SH-SY5Y (cell line): ENCODE results near the gene PPP1R3C.

Experiments used
- GATA2 ChIP-seq: IDR thresholded peaks from 2 replicates; pipeline ENCODE4 v1.6.1; 2011; ENCODE audit warnings: mild to moderate bottlenecking, low read depth, low read length
- GATA3 ChIP-seq: IDR thresholded peaks from 2 replicates; pipeline ENCODE4 v1.6.1; 2011; ENCODE audit warnings: low read depth, mild to moderate bottlenecking, low read length, moderate library complexity

DNA sequence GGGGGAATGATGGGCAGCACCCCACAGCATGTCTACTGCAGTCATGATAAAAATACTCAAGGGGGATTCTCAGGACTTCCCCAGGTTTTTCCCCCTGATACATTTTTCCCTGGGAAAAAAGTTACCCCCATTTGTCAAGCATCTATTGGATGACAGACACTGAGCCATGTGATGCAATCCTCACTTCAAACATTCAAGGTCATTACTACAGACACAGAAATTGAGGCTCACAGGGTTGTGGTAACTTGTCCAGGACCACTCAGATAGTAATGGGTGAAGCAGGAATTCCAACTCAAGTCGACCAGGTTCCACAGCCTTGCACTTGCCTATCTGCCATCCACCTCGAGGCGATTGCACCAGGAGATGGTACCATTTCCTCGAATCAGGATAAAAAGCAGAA, 31.7 kb downstream of the PPP1R3C start:
- no peak for TF ChIP-seq GATA3
- no peak for TF ChIP-seq GATA2
